ENCODE data around the gene TBX1.

Gene TBX1

GRCh38 chr22:19734163-19734562, 26.4 kb upstream of the TBX1 start:
- no peak for DNase-seq
- in situ Hi-C loops (cut with HindIII; ENCODE audit: low pct_ligation_motif_present, low pct_unique_long_range_greater_than_20kb, low sequenced_read_pairs) = no loop called here

- no peak for DNase-seq
- in situ Hi-C loops (cut with HindIII; ENCODE audit: low pct_ligation_motif_present, low pct_unique_long_range_greater_than_20kb, low sequenced_read_pairs) = no loop called here
Observed at GRCh38 chr22:19734837-19735382, 25.7 kb upstream of the TBX1 start.

- in situ Hi-C loops (cut with HindIII; ENCODE audit: low pct_ligation_motif_present, low pct_unique_long_range_greater_than_20kb, low sequenced_read_pairs) = no loop called here
- DNase-seq = no peak
Observed at GRCh38 chr22:19735665-19736510, 24.7 kb upstream of the TBX1 start.

GRCh38 chr22:19737846-19738663, 22.5 kb upstream of the TBX1 start:
- in situ Hi-C loops (cut with HindIII; ENCODE audit: low pct_ligation_motif_present, low pct_unique_long_range_greater_than_20kb, low sequenced_read_pairs) = no loop called here
- no peak for DNase-seq

- in situ Hi-C loops (cut with HindIII; ENCODE audit: low pct_ligation_motif_present, low pct_unique_long_range_greater_than_20kb, low sequenced_read_pairs) = no loop called here
- no peak for DNase-seq
Observed at GRCh38 chr22:19738664-19739447, 21.7 kb upstream of the TBX1 start.

GRCh38 chr22:19739448-19739895, 21.1 kb upstream of the TBX1 start:
- DNase-seq = no peak
- in situ Hi-C loops (cut with HindIII; ENCODE audit: low pct_ligation_motif_present, low pct_unique_long_range_greater_than_20kb, low sequenced_read_pairs) = no loop called here

GRCh38 chr22:19739911-19740449, 20.6 kb upstream of the TBX1 start:
- in situ Hi-C loops (cut with HindIII; ENCODE audit: low pct_ligation_motif_present, low pct_unique_long_range_greater_than_20kb, low sequenced_read_pairs) = no loop called here
- DNase-seq = no peak

GRCh38 chr22:19740586-19740985, 20.0 kb upstream of the TBX1 start:
- in situ Hi-C loops (cut with HindIII; ENCODE audit: low pct_ligation_motif_present, low pct_unique_long_range_greater_than_20kb, low sequenced_read_pairs) = no loop called here
- no peak for DNase-seq

GRCh38 chr22:19741053-19741452, 19.5 kb upstream of the TBX1 start:
- in situ Hi-C loops (cut with HindIII; ENCODE audit: low pct_ligation_motif_present, low pct_unique_long_range_greater_than_20kb, low sequenced_read_pairs) = no loop called here
- DNase-seq = no peak

- DNase-seq = no peak
- in situ Hi-C loops (cut with HindIII; ENCODE audit: low pct_ligation_motif_present, low pct_unique_long_range_greater_than_20kb, low sequenced_read_pairs) = no loop called here
Observed at GRCh38 chr22:19742160-19743066, 18.2 kb upstream of the TBX1 start.

GRCh38 chr22:19743081-19743480, 17.5 kb upstream of the TBX1 start:
- no peak for DNase-seq
- in situ Hi-C loops (cut with HindIII; ENCODE audit: low pct_ligation_motif_present, low pct_unique_long_range_greater_than_20kb, low sequenced_read_pairs) = no loop called here

- in situ Hi-C loops (cut with HindIII; ENCODE audit: low pct_ligation_motif_present, low pct_unique_long_range_greater_than_20kb, low sequenced_read_pairs) = no loop called here
- no peak for DNase-seq
Observed at GRCh38 chr22:19743651-19744050, 16.9 kb upstream of the TBX1 start.

GRCh38 chr22:19744350-19745006, 16.1 kb upstream of the TBX1 start:
- in situ Hi-C loops (cut with HindIII; ENCODE audit: low pct_ligation_motif_present, low pct_unique_long_range_greater_than_20kb, low sequenced_read_pairs) = no loop called here
- DNase-seq = no peak

GRCh38 chr22:19745155-19746101, 15.2 kb upstream of the TBX1 start:
- in situ Hi-C loops (cut with HindIII; ENCODE audit: low pct_ligation_motif_present, low pct_unique_long_range_greater_than_20kb, low sequenced_read_pairs) = no loop called here
- no peak for DNase-seq

GRCh38 chr22:19746726-19747125, 13.9 kb upstream of the TBX1 start:
- DNase-seq = no peak
- in situ Hi-C loops (cut with HindIII; ENCODE audit: low pct_ligation_motif_present, low pct_unique_long_range_greater_than_20kb, low sequenced_read_pairs) = no loop called here

GRCh38 chr22:19747551-19747950, 13.0 kb upstream of the TBX1 start:
- in situ Hi-C loops (cut with HindIII; ENCODE audit: low pct_ligation_motif_present, low pct_unique_long_range_greater_than_20kb, low sequenced_read_pairs) = no loop called here
- DNase-seq = no peak
